ENCODE measurements around the gene SRMS. TPM values are rescaled to one million over a fixed set of nuclear protein-coding genes. Genes with fewer than 3 reads are reported as not detected.

SRMS gene
- 3.2 TPM for total RNA-seq (2021; ENCODE audit: unreplicated experiment)
- polyA plus RNA-seq (2012), result 1.8 and 2.5 TPM in 2 replicates
- Bru-seq, nascent RNA, result percentile 23 among the genes with signal in this experiment
- percentile 44 among the genes with signal in this experiment for BruChase-seq, experiment 1, labeled RNA remaining after a 6-hour chase
- BruChase-seq, experiment 2, labeled RNA remaining after a 2-hour chase, result percentile 37 among the genes with signal in this experiment
- long read RNA-seq, partial matches to known transcripts, result 5 of 18 reads
- long read RNA-seq, other reads (novel, unspliced or antisense), result 13 of 18 reads

- intact Hi-C loops (cut with micrococcal nuclease), result no loop called here
- Histone ChIP-seq H3K9me3 (ENCODE audit: control insufficient read depth in 1 of 2, insufficient read depth in 1 of 2, low read depth in 1 of 2, low read length in 2 of 2) (no peaks in the 10 kb centered on the region), H3K27ac (ENCODE audit: low read depth, low read length) (no peak within 1 kb of the TSS), H3K27me3 (ENCODE audit: insufficient read depth, low read length) (no peaks in the 10 kb centered on the region), H2AFZ (ENCODE audit: low read depth, low read length, poor library complexity, severe bottlenecking) (no peak within 1 kb of the TSS), H3K4me1 (ENCODE audit: control insufficient read depth in 1 of 2, insufficient read depth in 2 of 2, low read length in 2 of 2) (peaks cover 37 to 49% of the 10 kb centered on the region in 2 experiments), H4K20me1 (ENCODE audit: insufficient read depth) (no peaks in the 10 kb centered on the region), H3K36me3 (ENCODE audit: control insufficient read depth in 1 of 2, insufficient read depth in 2 of 2, low read length in 2 of 2) (no peaks in the 10 kb centered on the region), H3K4me3 (replicated peaks in 1 of 2; ENCODE audit: low read depth in 1 of 2, low read length in 2 of 2) (no peak within 1 kb of the TSS), H3K9me2 (ENCODE audit: insufficient read depth) (no peaks in the 10 kb centered on the region), H3K4me2 (ENCODE audit: low read length) (peak within 1 kb of the TSS; percentile 19; the same call in 1 of the 2 replicates), H3K9ac (ENCODE audit: low read length) (no peak within 1 kb of the TSS), H3K79me2 (ENCODE audit: insufficient read depth, low read length) (no peaks in the 10 kb centered on the region)
- RAD21 ChIA-PET (ENCODE audit: low non-redundant PET in 1 of 2, low total read pairs in 2 of 2, uncharacterized antibody in 2 of 2, unreplicated experiment in 2 of 2), result no interaction called here
- TF ChIP-seq TCF7L2 (IDR thresholded peaks at IDR 0.05; ENCODE audit: borderline replicate concordance, extremely low read depth, insufficient read depth, insufficient read length), result no peak
- TF ChIP-seq CTCF (IDR thresholded peaks at IDR 0.05 in 2 of 3, conservative IDR thresholded peaks at IDR 0.05 in 1 of 3; ENCODE audit: borderline replicate concordance in 1 of 3, insufficient read depth in 1 of 3, low read depth in 2 of 3, low read length in 2 of 3), result no peak
- no peak for TF ChIP-seq SIN3A (IDR thresholded peaks at IDR 0.05; ENCODE audit: low read depth)
- TF ChIP-seq ZBTB33 (IDR thresholded peaks at IDR 0.05; ENCODE audit: extremely low read depth, insufficient replicate concordance, low read length), result no peak
- TF ChIP-seq POLR2AphosphoS5 (IDR thresholded peaks at IDR 0.05; ENCODE audit: low read depth, low read length), result no peak
- no peak for TF ChIP-seq JUND (IDR thresholded peaks at IDR 0.05)
- no peak for TF ChIP-seq CEBPB (IDR thresholded peaks at IDR 0.05; ENCODE audit: low read depth)
- no peak for TF ChIP-seq EGR1 (IDR thresholded peaks at IDR 0.05; ENCODE audit: low read depth)
- no peak for TF ChIP-seq ZFX (IDR thresholded peaks at IDR 0.05)
- BruUV-seq (replicated peaks), result no TSS peak
- CTCF ChIA-PET, result interaction anchor here (1.7 kb wide), 1 partner anchor 11 kb away, joined by 7 read pairs; the partner anchor contains the start of gene PTK6
- POLR2A ChIA-PET, result no interaction called here
- ATAC-seq (peak; percentile 40), DNase-seq (ENCODE audit: low read depth, low spot score) (no peak)
Observed at GRCh38 chr20:63547725-63548480, at the start of gene SRMS. SRMS (minus strand) TSS chr20:63547749; CDS start chr20:63547463, 286 bp downstream.
